ENCODE results near the gene CDK8. TPM values are rescaled to one million over a fixed set of nuclear protein-coding genes. Genes with fewer than 3 reads are reported as not detected.

CDK8 gene
- total and polyA plus RNA-seq, 2 donors (not counting 3 experiments of a cell fraction or from before 2014, with no cell fraction given) = 12.2 to 13.3 TPM

GRCh38 chr13:26377038-26377437 lies 123.1 kb downstream of the CDK8 start:
- Histone ChIP-seq H3K4me1 (ENCODE audit: control insufficient read depth, extremely low read depth, insufficient read depth, low read length) (no peaks in the 10 kb centered on the region), H4K20me1 (replicated peaks; ENCODE audit: control insufficient read depth, extremely low read depth, insufficient read depth, low read length) (no peaks in the 10 kb centered on the region), H3K79me2 (ENCODE audit: control insufficient read depth, insufficient read depth, low read length) (no peaks in the 10 kb centered on the region), H3K4me3 (replicated peaks in 1 of 3; ENCODE audit: insufficient read depth in 1 of 3, low read depth in 1 of 3, low read length in 3 of 3) (no peak overlapping the region), H3K36me3 (ENCODE audit: control insufficient read depth in 2 of 2, extremely low read depth in 1 of 2, insufficient read depth in 2 of 2, low read length in 2 of 2) (no peaks in the 10 kb centered on the region), H2AFZ (ENCODE audit: low read depth, low read length) (no peak overlapping the region), H3K9me1 (replicated peaks; ENCODE audit: control insufficient read depth, extremely low read depth, insufficient read depth, low read length) (no peaks in the 10 kb centered on the region), H3K27me3 (ENCODE audit: control insufficient read depth in 2 of 2, insufficient read depth in 2 of 2, low read length in 2 of 2) (no peaks in the 10 kb centered on the region), H3K9ac (replicated peaks; ENCODE audit: extremely low read depth, insufficient read depth, low read length) (no peak overlapping the region), H3K27ac (ENCODE audit: insufficient read depth, low read depth, low read length) (no peak overlapping the region), H3K4me2 (ENCODE audit: insufficient read depth, low read length) (no peak overlapping the region), H3K9me3 (replicated peaks; ENCODE audit: control insufficient read depth, insufficient read depth, low read length) (no peaks in the 10 kb centered on the region)
- no peak for FAIRE-seq
- TF ChIP-seq CTCF (IDR thresholded peaks at IDR 0.05; ENCODE audit: extremely low read depth in 1 of 2, insufficient read depth in 1 of 2, low read depth in 1 of 2, low read length in 2 of 2) (peak; percentile 13 to 45), FOS (IDR thresholded peaks at IDR 0.05; ENCODE audit: borderline replicate concordance, insufficient read depth, low read length) (no peak), POLR2A (IDR thresholded peaks at IDR 0.05; ENCODE audit: low read depth, low read length) (no peak)
- intact Hi-C loops (cut with micrococcal nuclease) (loop anchor here (1.0 kb wide), 1 partner anchor 321 kb away; no protein-coding TSS in a partner anchor), dilution Hi-C loops (cut with MboI; ENCODE audit: extremely low pct_ligation_motif_present, low sequenced_read_pairs) (no loop called here)
- no TSS peak for BruUV-seq (replicated peaks)
- ChIA-PET CTCF (interaction anchor here (0.8 to 2.3 kb wide), 6 partner anchors 10 to 322 kb away, joined by 3 to 22 read pairs (median 4); no protein-coding TSS in a partner anchor), POLR2A (no interaction called here)
- peak; percentile 20 for DNase-seq (ENCODE audit: low read depth, low spot score)

GRCh38 chr13:26378116-26378515 lies 124.2 kb downstream of the CDK8 start:
- H3K27me3 ChIP-seq (ENCODE audit: control insufficient read depth in 2 of 2, insufficient read depth in 2 of 2, low read length in 2 of 2) = no peaks in the 10 kb centered on the region
- intact Hi-C loops (cut with micrococcal nuclease) (no loop called here), dilution Hi-C loops (cut with MboI; ENCODE audit: extremely low pct_ligation_motif_present, low sequenced_read_pairs) (no loop called here)
- H3K4me3 ChIP-seq (replicated peaks in 1 of 3; ENCODE audit: insufficient read depth in 1 of 3, low read depth in 1 of 3, low read length in 3 of 3) = no peak overlapping the region
- CTCF ChIA-PET = interaction anchor here (1.3 kb wide), 2 partner anchors 192 to 320 kb away, joined by 4 to 5 read pairs; no protein-coding TSS in a partner anchor
- no peaks in the 10 kb centered on the region for H3K9me3 ChIP-seq (replicated peaks; ENCODE audit: control insufficient read depth, insufficient read depth, low read length)
- H3K9me1 ChIP-seq (replicated peaks; ENCODE audit: control insufficient read depth, extremely low read depth, insufficient read depth, low read length) = no peaks in the 10 kb centered on the region
- FAIRE-seq (no peak), DNase-seq (ENCODE audit: low read depth, low spot score) (no peak)
- no peaks in the 10 kb centered on the region for H4K20me1 ChIP-seq (replicated peaks; ENCODE audit: control insufficient read depth, extremely low read depth, insufficient read depth, low read length)
- POLR2A ChIA-PET = no interaction called here
- H3K27ac ChIP-seq (ENCODE audit: insufficient read depth, low read depth, low read length) = no peak overlapping the region
- H3K36me3 ChIP-seq (ENCODE audit: control insufficient read depth in 2 of 2, extremely low read depth in 1 of 2, insufficient read depth in 2 of 2, low read length in 2 of 2) = no peaks in the 10 kb centered on the region
- no TSS peak for BruUV-seq (replicated peaks)
- no peak overlapping the region for H3K4me2 ChIP-seq (ENCODE audit: insufficient read depth, low read length)
- H3K4me1 ChIP-seq (ENCODE audit: control insufficient read depth, extremely low read depth, insufficient read depth, low read length) = no peaks in the 10 kb centered on the region
- no peak overlapping the region for H2AFZ ChIP-seq (ENCODE audit: low read depth, low read length)
- no peaks in the 10 kb centered on the region for H3K79me2 ChIP-seq (ENCODE audit: control insufficient read depth, insufficient read depth, low read length)
- TF ChIP-seq EZH2 (IDR thresholded peaks at IDR 0.05; ENCODE audit: borderline replicate concordance, low read depth, low read length, severe bottlenecking) = no peak
- TF ChIP-seq JUN (IDR thresholded peaks at IDR 0.05; ENCODE audit: borderline replicate concordance, insufficient read depth, insufficient read length, low read depth) = no peak
- no peak for TF ChIP-seq POLR2A (IDR thresholded peaks at IDR 0.05; ENCODE audit: low read depth, low read length)
- TF ChIP-seq FOS (IDR thresholded peaks at IDR 0.05; ENCODE audit: borderline replicate concordance, insufficient read depth, low read length) = no peak
- TF ChIP-seq, protein P1, sequence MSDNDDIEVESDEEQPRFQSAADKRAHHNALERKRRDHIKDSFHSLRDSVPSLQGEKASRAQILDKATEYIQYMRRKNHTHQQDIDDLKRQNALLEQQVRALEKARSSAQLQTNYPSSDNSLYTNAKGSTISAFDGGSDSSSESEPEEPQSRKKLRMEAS (IDR thresholded peaks at IDR 0.05; ENCODE audit: insufficient read depth, insufficient read length) = no peak
- TF ChIP-seq MYC (IDR thresholded peaks at IDR 0.05; ENCODE audit: low read depth, low read length) = no peak
- no peak for TF ChIP-seq GATA2 (IDR thresholded peaks at IDR 0.05; ENCODE audit: insufficient read depth, insufficient read length, low read depth, low read length)
- no peak for TF ChIP-seq POLR2AphosphoS5 (IDR thresholded peaks at IDR 0.05; ENCODE audit: insufficient read depth, low read depth, low read length)
- no peak for TF ChIP-seq CTCF (IDR thresholded peaks at IDR 0.05; ENCODE audit: extremely low read depth in 1 of 2, insufficient read depth in 1 of 2, low read depth in 1 of 2, low read length in 2 of 2)
- H3K9ac ChIP-seq (replicated peaks; ENCODE audit: extremely low read depth, insufficient read depth, low read length) = no peak overlapping the region
